ENCODE data around the gene RFWD3.
"Not testable (repeated sequence)": the region's sequence is repeated elsewhere in the genome, so short reads cannot be mapped to it uniquely, and the experiment has no call there.

- TF ChIP-seq CTCF, POLR2AphosphoS5, POLR2A (IDR thresholded peaks at IDR 0.05): not testable (repeated sequence)
These were observed 13.8 kb downstream of the RFWD3 start for GRCh38 chr16:74652883-74653282.
